Measurements from ENCODE around the gene BARHL1.

DNA sequence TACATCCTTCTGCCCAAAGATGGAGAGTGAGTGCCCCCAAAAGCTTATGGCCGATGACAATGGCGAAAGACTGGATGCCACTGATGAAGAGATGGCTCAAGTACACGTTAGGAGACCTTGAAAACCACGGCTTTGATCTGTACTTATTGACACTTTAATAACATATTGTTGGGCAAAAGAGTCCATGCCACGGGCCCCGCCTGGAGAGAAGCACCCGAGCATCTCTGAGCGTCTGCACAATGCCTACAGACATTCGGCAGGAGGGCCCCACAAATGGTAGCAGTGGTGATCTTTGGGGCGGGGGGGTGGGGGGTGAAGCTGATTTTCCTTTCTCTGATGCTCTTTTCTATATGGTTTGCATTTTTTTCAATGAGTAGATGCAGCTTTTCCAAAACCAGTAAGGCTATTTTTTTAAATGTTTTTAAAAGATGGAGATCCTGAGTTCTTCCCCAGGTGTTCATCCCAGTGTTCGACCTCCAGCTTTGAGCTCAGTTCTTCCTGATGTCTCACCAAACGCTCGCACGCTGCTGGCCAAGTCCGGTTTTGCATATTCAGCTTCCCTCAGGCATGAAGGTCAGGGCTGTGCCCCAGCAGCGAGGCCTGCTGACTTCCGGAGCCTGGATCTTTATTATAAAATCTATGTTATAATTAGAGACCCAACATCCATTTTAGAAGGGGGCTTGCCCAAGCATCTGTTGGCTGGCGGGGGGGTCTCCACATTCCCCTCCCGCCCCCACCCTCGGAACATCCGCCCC is 34.3 kb upstream of the BARHL1 start:
- TF ChIP-seq EZH2phosphoT487 (IDR thresholded peaks at IDR 0.05; ENCODE audit: borderline replicate concordance, low read length) (no peak), CTCF (IDR thresholded peaks at IDR 0.05; ENCODE audit: low read depth, low read length, poor library complexity, severe bottlenecking) (no peak)

Data from DOHH2 (cell line).